GM23248 (cell line): ENCODE measurements around the gene AQP2. TPM values are rescaled to one million over a fixed set of nuclear protein-coding genes. Genes with fewer than 3 reads are reported as not detected.

Experiments
- DNase-seq: peaks from one replicate; pipeline ENCODE4 v3.0.0-alpha.2; 2015
- H2AFZ ChIP-seq: fragments of 200-600 bp; sonication (generic); 2 replicates; pipeline ENCODE4 v1.6.1; 2016; ENCODE audit warnings: antibody characterized with exemption
- H3F3A ChIP-seq: fragments of 200-600 bp; sonication (generic); 2 replicates; pipeline ENCODE4 v1.6.1; 2016; ENCODE audit warnings: mild to moderate bottlenecking, antibody characterized with exemption, mixed run types; ENCODE audit not compliant: insufficient read depth
- H3K27ac ChIP-seq: fragments of 200-600 bp; sonication (generic); 2 replicates; pipeline ENCODE4 v1.5.1; 2016; ENCODE audit warnings: mild to moderate bottlenecking
- H3K27me3 ChIP-seq: fragments of 200-600 bp; sonication (generic); replicated peaks from 2 replicates; pipeline ENCODE4 v1.6.1; 2016; ENCODE audit warnings: mild to moderate bottlenecking; ENCODE audit not compliant: insufficient read depth
- H3K36me3 ChIP-seq: fragments of 200-600 bp; sonication (generic); 2 replicates; pipeline ENCODE4 v1.6.1; 2016; ENCODE audit warnings: low read depth, mild to moderate bottlenecking
- H3K4me1 ChIP-seq: fragments of 200-600 bp; sonication (generic); 2 replicates; pipeline ENCODE4 v1.6.1; 2016; ENCODE audit warnings: mild to moderate bottlenecking; ENCODE audit not compliant: insufficient read depth
- H3K4me2 ChIP-seq: fragments of 200-600 bp; sonication (generic); one replicate; pipeline ENCODE4 v1.6.1; 2016; ENCODE audit warnings: mild to moderate bottlenecking; ENCODE audit not compliant: unreplicated experiment
- H3K4me3 ChIP-seq: fragments of 200-600 bp; sonication (generic); 2 replicates; pipeline ENCODE4 v1.5.1; 2016; ENCODE audit warnings: mild to moderate bottlenecking
- H3K79me2 ChIP-seq: fragments of 200-600 bp; sonication (generic); 2 replicates; pipeline ENCODE4 v1.6.1; 2016; ENCODE audit warnings: mild to moderate bottlenecking; ENCODE audit not compliant: insufficient read depth
- H3K9ac ChIP-seq: fragments of 200-600 bp; sonication (generic); 2 replicates; pipeline ENCODE4 v1.6.1; 2016; ENCODE audit warnings: mild to moderate bottlenecking
- H3K9me2 ChIP-seq: fragments of 200-600 bp; sonication (generic); 2 replicates; pipeline ENCODE4 v1.6.1; 2016; ENCODE audit warnings: mixed run types, mild to moderate bottlenecking, moderate library complexity; ENCODE audit not compliant: insufficient read depth
- H3K9me3 ChIP-seq: fragments of 200-600 bp; sonication (generic); one replicate; pipeline ENCODE4 v1.6.1; 2017; ENCODE audit warnings: low read depth
- H4K20me1 ChIP-seq: fragments of 200-600 bp; sonication (generic); 2 replicates; pipeline ENCODE4 v1.6.0; 2016; ENCODE audit not compliant: insufficient read depth
- EZH2 ChIP-seq: fragments of 200-600 bp; sonication (generic); IDR thresholded peaks from 2 replicates; pipeline ENCODE4 v1.6.1; 2018; ENCODE audit warnings: antibody characterized with exemption, mild to moderate bottlenecking; ENCODE audit not compliant: insufficient read depth, poor library complexity, severe bottlenecking
- EZH2phosphoT487 ChIP-seq: fragments of 200-600 bp; sonication (generic); IDR thresholded peaks from 2 replicates; pipeline ENCODE4 v1.6.1; 2018; ENCODE audit warnings: antibody characterized with exemption, moderate library complexity, mild to moderate bottlenecking, low read depth; ENCODE audit not compliant: insufficient read depth
- WGBS, 2 experiments: methylation state at CpG; one replicate each; pipeline ENCODE4 v1.1.6; 2015 to 2017; ENCODE audit warnings: low lambda C conversion rate in 2 of 2, low coverage in 1 of 2; ENCODE audit errors: missing lambda C conversion rate in 2 of 2; 5-methylcytosine and 5-hydroxymethylcytosine counted together
- in situ Hi-C: fragments of 300-500 bp; cut with MboI; formaldehyde crosslinking; loops from 2 replicates; pipeline ENCODE4 v1.15.0; 2020
- polyA plus RNA-seq: library from polyadenylated mRNA; unstranded; fragments of >200 nt; fragmentation: Nextera tagmentation; extraction: Ambion mirVana; gene quantifications from 2 replicates; pipeline ENCODE4 v1.2.1, GENCODE V29; 2016
- total RNA-seq: library from RNA; depleted of rRNA; stranded (reverse); fragments of >200 nt; shearing (Covaris generic); gene quantifications from 2 replicates; pipeline ENCODE4 v1.2.3, GENCODE V29; 2014

Gene AQP2
- total and polyA plus RNA-seq, 2 experiments from 2014 or later = not detected

DNA sequence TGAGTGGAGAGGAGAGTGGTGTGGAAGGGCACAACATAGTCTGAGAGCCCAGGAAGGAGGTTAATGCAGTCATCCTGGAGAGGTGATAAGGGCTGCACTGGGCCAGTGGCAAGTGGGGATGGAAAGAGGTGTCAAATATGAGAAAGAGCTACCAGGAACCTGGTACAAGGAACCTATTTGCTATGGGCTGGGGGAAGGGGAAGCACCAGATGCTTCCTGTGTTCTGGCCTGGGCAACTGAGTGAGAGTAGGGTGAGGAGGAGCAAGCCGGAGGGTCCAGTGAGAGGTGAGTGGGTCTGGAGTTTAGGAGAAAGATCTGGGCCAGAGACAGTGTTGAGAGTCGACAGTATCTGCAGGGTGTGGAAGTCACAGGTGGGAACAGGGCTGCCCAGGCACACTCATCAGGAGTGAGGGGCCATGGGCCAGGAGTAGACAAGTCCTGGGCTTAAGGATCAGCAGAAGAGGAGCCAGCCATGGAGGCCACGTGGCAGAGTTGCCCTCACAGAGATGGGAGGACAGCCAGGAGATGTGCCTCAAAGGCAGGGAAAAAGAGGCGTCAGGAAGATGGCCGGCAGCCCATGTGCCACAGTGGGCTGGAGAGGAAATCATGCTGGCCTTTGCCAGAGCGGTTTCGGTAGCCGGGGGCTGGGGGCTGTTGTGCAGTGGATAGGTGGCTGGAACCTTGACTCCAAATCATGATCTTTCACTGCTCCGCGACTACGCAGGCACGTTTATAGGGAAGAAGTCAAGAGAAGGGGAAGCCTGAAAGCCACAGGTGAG, 19.3 kb downstream of the AQP2 start:
- Histone ChIP-seq H3K36me3 (no peaks in the 10 kb centered on the region), H3K4me2 (no peak overlapping the region), H3K4me3 (no peak overlapping the region), H3F3A (no peaks in the 10 kb centered on the region), H3K9me3 (no peaks in the 10 kb centered on the region), H3K9me2 (no peaks in the 10 kb centered on the region), H3K79me2 (no peaks in the 10 kb centered on the region), H2AFZ (no peak overlapping the region), H3K27me3 (peaks cover 15% of the 10 kb centered on the region), H3K9ac (no peak overlapping the region), H3K4me1 (no peaks in the 10 kb centered on the region), H4K20me1 (no peaks in the 10 kb centered on the region), H3K27ac (no peak overlapping the region)
- TF ChIP-seq EZH2phosphoT487 (no peak), EZH2 (no peak)
- 72 to 75% methylated on average over 12 of the region's 12 CpGs for WGBS, 2 experiments
- in situ Hi-C loops = loop anchor here (5.0 kb wide), 1 partner anchor 87 kb away; the partner anchor contains the start of gene ASIC1
- no peak for DNase-seq

- in situ Hi-C loops = no loop called here
- 48 to 56% methylated on average over 9 to 10 of the region's 10 CpGs for WGBS, 2 experiments
Measured at GRCh38 chr12:49970658-49971057, 20.1 kb downstream of the AQP2 start.

DNA sequence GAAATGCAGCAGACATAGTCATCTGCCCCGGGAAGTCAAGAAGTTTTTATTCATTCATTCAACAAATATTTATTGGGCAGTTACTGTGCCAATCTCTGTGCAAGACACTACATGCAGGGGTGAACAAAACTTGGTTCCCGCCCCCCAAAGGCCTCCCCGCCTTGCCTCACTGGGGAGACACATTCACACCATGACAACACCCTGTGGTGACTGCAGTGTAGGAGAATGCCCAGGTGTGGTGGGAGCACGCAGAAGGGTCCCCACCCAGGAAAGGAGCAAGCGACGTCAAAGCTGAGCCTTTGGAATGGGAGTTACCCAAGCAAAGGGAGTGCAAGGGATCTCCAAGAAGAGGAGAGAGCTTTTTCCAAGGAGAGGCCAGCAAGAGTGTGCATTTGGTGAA, 20.6 kb downstream of the AQP2 start:
- Histone ChIP-seq H3K36me3 (no peaks in the 10 kb centered on the region), H3K4me3 (no peak overlapping the region), H3K79me2 (no peaks in the 10 kb centered on the region), H3F3A (no peaks in the 10 kb centered on the region), H3K9me3 (no peaks in the 10 kb centered on the region), H3K9ac (no peak overlapping the region), H2AFZ (no peak overlapping the region), H3K27ac (no peak overlapping the region), H3K27me3 (peaks cover 15% of the 10 kb centered on the region), H3K4me2 (no peak overlapping the region), H3K9me2 (no peaks in the 10 kb centered on the region), H3K4me1 (no peaks in the 10 kb centered on the region), H4K20me1 (no peaks in the 10 kb centered on the region)
- WGBS, 2 experiments = 59 to 63% methylated on average over 6 of the region's 6 CpGs
- TF ChIP-seq EZH2phosphoT487 (no peak), EZH2 (no peak)
- no peak for DNase-seq
- in situ Hi-C loops = no loop called here

More at GRCh38 chr12:49970658-49971057, 20.1 kb downstream of the AQP2 start:
- H3K4me1 ChIP-seq = no peaks in the 10 kb centered on the region
- no peak overlapping the region for H2AFZ ChIP-seq
- no peak overlapping the region for H3K27ac ChIP-seq
- no peaks in the 10 kb centered on the region for H3K79me2 ChIP-seq
- no peaks in the 10 kb centered on the region for H3K9me2 ChIP-seq
- H3K27me3 ChIP-seq = peaks cover 15% of the 10 kb centered on the region
- H3K9me3 ChIP-seq = no peaks in the 10 kb centered on the region
- H3K36me3 ChIP-seq = no peaks in the 10 kb centered on the region
- H3K4me3 ChIP-seq = no peak overlapping the region
- no peak for TF ChIP-seq EZH2phosphoT487
- H3F3A ChIP-seq = no peaks in the 10 kb centered on the region
- H4K20me1 ChIP-seq = no peaks in the 10 kb centered on the region
- no peak overlapping the region for H3K9ac ChIP-seq
- DNase-seq = no peak
- no peak overlapping the region for H3K4me2 ChIP-seq

DNA sequence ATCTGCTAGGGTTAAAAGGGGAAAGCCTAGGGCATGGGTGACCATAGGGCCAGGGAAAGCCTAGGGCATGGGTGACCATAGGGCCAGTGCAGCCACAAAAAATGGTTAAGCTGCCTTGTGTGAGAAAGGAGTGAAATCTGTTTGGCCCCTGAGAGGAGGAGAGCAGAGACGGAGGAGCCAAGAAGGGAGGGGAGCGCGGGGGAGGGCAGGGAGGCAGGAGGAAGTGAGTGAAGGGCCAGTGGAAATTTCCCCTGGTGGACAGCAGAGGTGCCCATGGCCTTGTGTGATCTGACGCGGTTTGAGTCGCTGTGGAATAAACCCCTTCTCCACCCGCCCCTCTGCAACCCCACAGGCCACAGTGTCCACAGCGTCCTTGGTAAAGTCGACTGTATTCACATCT, 21.6 kb downstream of the AQP2 start:
- H3K9ac ChIP-seq = no peak overlapping the region
- 83 to 89% methylated on average over 8 to 9 of the region's 9 CpGs for WGBS, 2 experiments
- H3F3A ChIP-seq = no peaks in the 10 kb centered on the region
- no peak overlapping the region for H2AFZ ChIP-seq
- H3K27ac ChIP-seq = no peak overlapping the region
- no peak for DNase-seq
- TF ChIP-seq EZH2 (no peak), EZH2phosphoT487 (no peak)
- in situ Hi-C loops = no loop called here
- H3K9me3 ChIP-seq = no peaks in the 10 kb centered on the region
- H3K27me3 ChIP-seq = peaks cover 15% of the 10 kb centered on the region
- no peaks in the 10 kb centered on the region for H4K20me1 ChIP-seq
- H3K4me1 ChIP-seq = no peaks in the 10 kb centered on the region
- no peak overlapping the region for H3K4me2 ChIP-seq
- H3K4me3 ChIP-seq = no peak overlapping the region
- no peaks in the 10 kb centered on the region for H3K79me2 ChIP-seq
- no peaks in the 10 kb centered on the region for H3K9me2 ChIP-seq
- H3K36me3 ChIP-seq = no peaks in the 10 kb centered on the region
